K562 (cell line): ENCODE results near the gene PLPP4. TPM values are rescaled to one million over a fixed set of nuclear protein-coding genes. Genes with fewer than 3 reads are reported as not detected.

Experiments used
- ATAC-seq: fragments of 200-7000 bp; cut with Tn5 transposase; 3 replicates; pipeline ENCODE4 v1.9.1; 2020; ENCODE audit warnings: moderate library complexity
- BruUV-seq: library from RNA; stranded (reverse); fragments of 400-500 nt; replicated peaks from 2 replicates; lab custom pipeline; 2021; lab: Mats Ljungman, UMichigan
- CTCF ChIA-PET: fragments of 300-600 bp; formaldehyde crosslinking; extraction: SDS; loops from one replicate; lab custom pipeline; 2021; ENCODE audit warnings: low intra/inter-chr PET ratio; lab: Yijun Ruan, JAX
- POLR2A ChIA-PET: fragments of 300-600, 350-650 bp; sonication (Branson Sonifier 250); formaldehyde crosslinking; extraction: SDS; loops from one replicate; lab custom pipeline; 2021; ENCODE audit warnings: antibody characterized with exemption, inconsistent platforms; lab: Yijun Ruan, JAX
- DNase-seq, 4 experiments: peaks; one replicate each; pipeline versions ENCODE4 v3.0.0 to v3.0.0-alpha.2; 2011 to 2018; ENCODE audit warnings: low spot score in 3 of 4, mixed read lengths in 3 of 4; ENCODE audit errors: extremely low read depth in 1 of 4
- FAIRE-seq: peaks from 2 replicates; lab custom pipeline; 2011; peaks lifted over from hg19 to GRCh38; lab: Jason Lieb, UNC
- H2AFZ ChIP-seq: 2 replicates; pipeline ENCODE4 v1.6.0; 2011; ENCODE audit warnings: low read depth, low read length, control low read depth, inconsistent platforms
- H3K27ac ChIP-seq: fragments of 200-600 bp; 3 replicates; pipeline ENCODE4 v1.8.0; 2011; ENCODE audit warnings: low read depth, mild to moderate bottlenecking, control low read depth, inconsistent platforms, low read length, moderate library complexity, mixed read lengths; ENCODE audit errors: extremely low read depth
- H3K27me3 ChIP-seq, 2 experiments: fragments of 300-600 bp in 1 of 2; 2 replicates in 1 of 2; 3 replicates in 1 of 2; pipeline versions ENCODE4 v1.6.0 to v1.8.0; 2011; ENCODE audit warnings: inconsistent platforms in 2 of 2, low read length in 2 of 2, mild to moderate bottlenecking in 1 of 2, mixed read lengths in 1 of 2, moderate library complexity in 1 of 2; ENCODE audit not compliant: control insufficient read depth in 2 of 2, insufficient read depth in 2 of 2
- H3K36me3 ChIP-seq: fragments of 300-600 bp; 3 replicates; pipeline ENCODE4 v1.8.0; 2011; ENCODE audit warnings: mild to moderate bottlenecking, low read length, inconsistent platforms; ENCODE audit not compliant: control insufficient read depth, insufficient read depth
- H3K4me1 ChIP-seq, 2 experiments: fragments of 200-600 bp in 1 of 2; replicated peaks in 1 of 2; 2 replicates in 1 of 2; 3 replicates in 1 of 2; pipeline versions ENCODE4 v1.5.1 to v1.8.0; 2011; ENCODE audit warnings: inconsistent platforms in 2 of 2, low read length in 2 of 2, mild to moderate bottlenecking in 1 of 2, mixed read lengths in 1 of 2, moderate library complexity in 1 of 2; ENCODE audit not compliant: control insufficient read depth in 2 of 2, insufficient read depth in 2 of 2
- H3K4me2 ChIP-seq: 2 replicates; pipeline ENCODE4 v1.6.1; 2011; ENCODE audit warnings: low read length, control low read depth, inconsistent platforms, mixed read lengths; ENCODE audit not compliant: insufficient read depth
- H3K4me3 ChIP-seq: fragments of 200-600 bp; sonication (generic), shearing (Covaris generic); 2 replicates; pipeline ENCODE4 v1.5.1; 2016; ENCODE audit warnings: control low read depth, inconsistent platforms
- H3K79me2 ChIP-seq: fragments of 200-600 bp; 3 replicates; pipeline ENCODE4 v1.8.0; 2011; ENCODE audit warnings: low read length, inconsistent platforms; ENCODE audit not compliant: control insufficient read depth, insufficient read depth
- H3K9ac ChIP-seq, 2 experiments: 2 replicates each; pipeline versions ENCODE4 v1.6.0 to v1.6.1; 2011; ENCODE audit warnings: low read depth in 2 of 2, low read length in 2 of 2, control low read depth in 1 of 2, inconsistent platforms in 1 of 2, mild to moderate bottlenecking in 1 of 2, mixed read lengths in 1 of 2; ENCODE audit not compliant: insufficient read depth in 1 of 2
- H3K9me1 ChIP-seq: one replicate; pipeline ENCODE4 v1.6.0; 2011; ENCODE audit warnings: inconsistent platforms, mild to moderate bottlenecking, low read length, moderate library complexity; ENCODE audit not compliant: control insufficient read depth, insufficient read depth
- H3K9me3 ChIP-seq: replicated peaks from 2 replicates; pipeline ENCODE4 v1.5.1; 2011; ENCODE audit warnings: low read depth, low read length, inconsistent platforms; ENCODE audit not compliant: control insufficient read depth, insufficient read depth
- H4K20me1 ChIP-seq: replicated peaks from 2 replicates; pipeline ENCODE4 v1.6.1; 2011; ENCODE audit warnings: low read length, inconsistent platforms, mixed read lengths; ENCODE audit not compliant: control insufficient read depth, insufficient read depth
- CLOCK ChIP-seq: fragments of 250-450 bp; sonication (Bioruptor Pico); IDR thresholded peaks from 2 replicates; pipeline ENCODE4 v1.4.0; 2020; ENCODE audit warnings: mild to moderate bottlenecking, moderate library complexity, borderline replicate concordance
- EWSR1 ChIP-seq: fragments of 450-650 bp; IDR thresholded peaks from 2 replicates; pipeline ENCODE4 v1.6.1; 2018; ENCODE audit warnings: borderline replicate concordance, mild to moderate bottlenecking, low read depth, moderate library complexity; ENCODE audit not compliant: partially characterized antibody
- HMBOX1 ChIP-seq: sonication (generic); IDR thresholded peaks from 2 replicates; pipeline ENCODE4 v1.6.1; 2016
- MAFF ChIP-seq: IDR thresholded peaks from 2 replicates; pipeline ENCODE4 v1.6.1; 2012; ENCODE audit warnings: low read length, improper control_type of control experiment
- NELFE ChIP-seq: IDR thresholded peaks from 2 replicates; pipeline ENCODE4 v1.6.1; 2011; ENCODE audit warnings: mild to moderate bottlenecking; ENCODE audit not compliant: insufficient read depth, insufficient read length
- PCBP2 ChIP-seq: fragments of 200-400 bp; formaldehyde crosslinking; IDR thresholded peaks from 2 replicates; pipeline ENCODE4 v1.6.1; 2018; ENCODE audit warnings: low read length, low read depth, mild to moderate bottlenecking, moderate library complexity; ENCODE audit not compliant: poor library complexity, severe bottlenecking
- PHF8 ChIP-seq: fragments of 200-600 bp; sonication (generic); IDR thresholded peaks from 2 replicates; pipeline ENCODE4 v1.6.1; 2012; ENCODE audit warnings: mixed run types, mild to moderate bottlenecking, inconsistent platforms, low read length, moderate library complexity, borderline replicate concordance
- RNF2 ChIP-seq: sonication (generic); IDR thresholded peaks from 2 replicates; pipeline ENCODE4 v1.6.1; 2016
- TCFL5 ChIP-seq: fragments of 250-450 bp; sonication (Bioruptor Pico); conservative IDR thresholded peaks from 2 replicates; pipeline ENCODE4 v1.6.1; 2021; ENCODE audit warnings: mild to moderate bottlenecking, moderate library complexity, matching md5 sums
- ZNF224 ChIP-seq: sonication (generic); formaldehyde crosslinking; IDR thresholded peaks from 2 replicates; pipeline ENCODE4 v1.8.0; 2022; ENCODE audit warnings: mild to moderate bottlenecking, missing genetic modification reagents
- ZNF436 ChIP-seq: fragments of 250-450, 450-650 bp; sonication (Bioruptor Pico); formaldehyde crosslinking; IDR thresholded peaks from 2 replicates; pipeline ENCODE4 v1.7.0; 2020; ENCODE audit warnings: mild to moderate bottlenecking
- WGBS: fragments of 100-300 bp; shearing (Covaris generic); methylation state at CpG from one replicate; pipeline ENCODE4 v1.1.6; 2016; ENCODE audit warnings: low coverage, mixed read lengths; ENCODE audit not compliant: insufficient coverage; ENCODE audit errors: missing lambda C conversion rate; 5-methylcytosine and 5-hydroxymethylcytosine counted together
- in situ Hi-C: fragments of 300-500 bp; cut with MboI; formaldehyde crosslinking; loops from 4 replicates; pipeline ENCODE4 v1.15.0; 2018; ENCODE audit warnings: inconsistent platforms, mixed read lengths
- intact Hi-C: fragments of 100-400 bp; cut with micrococcal nuclease; formaldehyde crosslinking; loops from 2 replicates; pipeline ENCODE4 v1.14.2; 2022
- polyA plus RNA-seq, 8 experiments: library from polyadenylated mRNA; depleted of rRNA in 4 of 8; stranded (reverse) in 5 of 8; unstranded in 3 of 8; fragments of >200 nt; fragmentation: Nextera tagmentation in 2 of 8; fragmentation: Illumina TruSeq in 1 of 8; extraction: Ambion mirVana in 2 of 8; extraction: Trizol in 1 of 8; gene quantifications; 2 replicates each; pipeline versions ENCODE4 v1.2.1 to v1.2.3, GENCODE V29; 2011 to 2014; ENCODE audit warnings: inconsistent platforms in 1 of 8, missing spikeins in 1 of 8
- total RNA-seq, 7 experiments: library from RNA; depleted of rRNA in 6 of 7; stranded (reverse); fragments of >200 nt in 6 of 7; fragmentation: Illumina TruSeq in 2 of 7; extraction: Trizol in 2 of 7; gene quantifications; 2 replicates each; pipeline versions ENCODE4 v1.2.1 to v1.2.3, GENCODE V29; 2011 to 2021; ENCODE audit warnings: low replicate concordance in 1 of 7

PLPP4 gene
- total and polyA plus RNA-seq, 9 of the 15 experiments (the other 6 are each of a cell fraction or from before 2014, with no cell fraction given) = 0.08 TPM; not detected in 8

- no peaks in the 10 kb centered on the region for H3K9me1 ChIP-seq
- intact Hi-C loops (no loop called here), in situ Hi-C loops (no loop called here)
- no peaks in the 10 kb centered on the region for H3K79me2 ChIP-seq
- ChIA-PET CTCF (no interaction called here), POLR2A (interaction anchor here (0.8 kb wide), 1 partner anchor 55 kb away, joined by 4 read pairs; no protein-coding TSS in a partner anchor)
- FAIRE-seq = no peak
- TF ChIP-seq PCBP2 (no peak), ZNF436 (no peak), HMBOX1 (no peak), EWSR1 (no peak), TCFL5 (CRISPR knock-in tag) (no peak), MAFF (no peak), ZNF224 (no peak), PHF8 (no peak), NELFE (no peak), RNF2 (no peak), CLOCK (CRISPR knock-in tag) (no peak)
- BruUV-seq = no TSS peak
- no peak overlapping the region for H3K9ac ChIP-seq
- H3K36me3 ChIP-seq = no peaks in the 10 kb centered on the region
- DNase-seq = no peak
- H3K27me3 ChIP-seq = no peaks in the 10 kb centered on the region
- H2AFZ ChIP-seq = no peak overlapping the region
- WGBS = 12% methylated on average over 7 of the region's 11 CpGs
- H3K9me3 ChIP-seq = no peaks in the 10 kb centered on the region
- H3K27ac ChIP-seq = no peak overlapping the region
- H3K4me2 ChIP-seq = no peak overlapping the region
- no peak for ATAC-seq
- H3K4me1 ChIP-seq = no peaks in the 10 kb centered on the region
- no peaks in the 10 kb centered on the region for H4K20me1 ChIP-seq
- no peak overlapping the region for H3K4me3 ChIP-seq
Observed at GRCh38 chr10:120559800-120560199, 102.8 kb downstream of the PLPP4 start.
